ENCODE measurements around the gene EDN2. TPM values are rescaled to one million over a fixed set of nuclear protein-coding genes. Genes with fewer than 3 reads are reported as not detected.

The EDN2 gene
- total RNA-seq, 1 donor from 2014 or later, result not detected

- intact Hi-C loops (cut with micrococcal nuclease), result no loop called here
- peaks cover 6% of the 10 kb centered on the region for H3K9me3 Mint-ChIP-seq
- ChIA-PET POLR2A (no interaction called here), CTCF (no interaction called here)
- H3K27ac Mint-ChIP-seq, result no peak overlapping the region
- H3K27me3 Mint-ChIP-seq, result no peaks in the 10 kb centered on the region
- DNase-seq (no peak), ATAC-seq (ENCODE audit: low read depth) (no peak)
- no peaks in the 10 kb centered on the region for H3K36me3 Mint-ChIP-seq (ENCODE audit: low read depth)
- H3K4me1 Mint-ChIP-seq, result no peaks in the 10 kb centered on the region
- no peak overlapping the region for H3K4me3 Mint-ChIP-seq
- TF ChIP-seq CTCF (IDR thresholded peaks at IDR 0.05), result no peak
Observed at GRCh38 chr1:41446851-41447610, 37.5 kb downstream of the EDN2 start.

GRCh38 chr1:41444785-41445184, 39.7 kb downstream of the EDN2 start:
- Mint-ChIP-seq H3K36me3 (ENCODE audit: low read depth) (no peaks in the 10 kb centered on the region), H3K4me1 (no peaks in the 10 kb centered on the region), H3K27me3 (peaks cover 2% of the 10 kb centered on the region), H3K27ac (no peak overlapping the region), H3K4me3 (no peak overlapping the region), H3K9me3 (peaks cover 6% of the 10 kb centered on the region)
- ATAC-seq (ENCODE audit: low read depth) (no peak), DNase-seq (no peak)
- POLR2A ChIA-PET, result no interaction called here
- intact Hi-C loops (cut with micrococcal nuclease), result no loop called here
- CTCF ChIA-PET, result no interaction called here
- TF ChIP-seq CTCF (IDR thresholded peaks at IDR 0.05), result no peak

GRCh38 chr1:41444246-41444645, 40.2 kb downstream of the EDN2 start:
- no peak for TF ChIP-seq CTCF (IDR thresholded peaks at IDR 0.05)
- DNase-seq (no peak), ATAC-seq (ENCODE audit: low read depth) (no peak)
- peaks cover 6% of the 10 kb centered on the region for H3K9me3 Mint-ChIP-seq
- no peak overlapping the region for H3K27ac Mint-ChIP-seq
- no peak overlapping the region for H3K4me3 Mint-ChIP-seq
- ChIA-PET CTCF (no interaction called here), POLR2A (no interaction called here)
- no peaks in the 10 kb centered on the region for H3K36me3 Mint-ChIP-seq (ENCODE audit: low read depth)
- peaks cover 2% of the 10 kb centered on the region for H3K27me3 Mint-ChIP-seq
- H3K4me1 Mint-ChIP-seq, result no peaks in the 10 kb centered on the region
- intact Hi-C loops (cut with micrococcal nuclease), result no loop called here

GRCh38 chr1:41442697-41443251, 41.7 kb downstream of the EDN2 start:
- H3K4me1 Mint-ChIP-seq, result no peaks in the 10 kb centered on the region
- no peaks in the 10 kb centered on the region for H3K36me3 Mint-ChIP-seq (ENCODE audit: low read depth)
- H3K4me3 Mint-ChIP-seq, result no peak overlapping the region
- no peak for TF ChIP-seq CTCF (IDR thresholded peaks at IDR 0.05)
- intact Hi-C loops (cut with micrococcal nuclease), result no loop called here
- ATAC-seq (ENCODE audit: low read depth), result no peak
- peaks cover 4% of the 10 kb centered on the region for H3K27me3 Mint-ChIP-seq
- no peak for DNase-seq
- CTCF ChIA-PET, result no interaction called here
- POLR2A ChIA-PET, result no interaction called here
- H3K27ac Mint-ChIP-seq, result no peak overlapping the region
- peaks cover 6% of the 10 kb centered on the region for H3K9me3 Mint-ChIP-seq

GRCh38 chr1:41440321-41441085, 44.0 kb downstream of the EDN2 start:
- Mint-ChIP-seq H3K27ac (no peak overlapping the region), H3K4me1 (no peaks in the 10 kb centered on the region), H3K9me3 (peaks cover 6% of the 10 kb centered on the region), H3K27me3 (peaks cover 16% of the 10 kb centered on the region), H3K4me3 (no peak overlapping the region), H3K36me3 (ENCODE audit: low read depth) (no peaks in the 10 kb centered on the region)
- no peak for DNase-seq
- TF ChIP-seq CTCF (IDR thresholded peaks at IDR 0.05), result no peak
- POLR2A ChIA-PET, result no interaction called here
- intact Hi-C loops (cut with micrococcal nuclease), result no loop called here
- no peak for ATAC-seq (ENCODE audit: low read depth)
- CTCF ChIA-PET, result no interaction called here
